Measurements from ENCODE around the gene OBSCN. TPM values are rescaled to one million over a fixed set of nuclear protein-coding genes. Genes with fewer than 3 reads are reported as not detected.

OBSCN gene
- total and polyA plus RNA-seq, 10 of the 15 experiments (the other 5 are each of a cell fraction or from before 2014, with no cell fraction given): 0.01 to 0.36 (median 0.08) TPM; not detected in 2

- Histone ChIP-seq H3K4me2 (ENCODE audit: control insufficient read depth, insufficient read depth) (no peak overlapping the region), H2AFZ (ENCODE audit: control insufficient read depth, low read depth, low read length) (no peak overlapping the region), H3K79me2 (ENCODE audit: control insufficient read depth, insufficient read depth, low read length) (no peaks in the 10 kb centered on the region), H3K9me3 (replicated peaks; ENCODE audit: control insufficient read depth, insufficient read depth, low read length) (no peaks in the 10 kb centered on the region), H4K20me1 (ENCODE audit: control insufficient read depth, insufficient read depth) (no peaks in the 10 kb centered on the region), H3K4me3 (no peak overlapping the region), H3K4me1 (ENCODE audit: control insufficient read depth, insufficient read depth, low read length) (no peaks in the 10 kb centered on the region), H3K36me3 (ENCODE audit: control insufficient read depth in 2 of 2, insufficient read depth in 2 of 2, low read length in 1 of 2) (no peaks in the 10 kb centered on the region), H3K27me3 (replicated peaks in 1 of 2; ENCODE audit: control insufficient read depth in 2 of 2, insufficient read depth in 2 of 2, low read length in 1 of 2) (no peaks in the 10 kb centered on the region), H3K27ac (ENCODE audit: control insufficient read depth, insufficient read depth) (no peak overlapping the region), H3K9ac (ENCODE audit: control insufficient read depth, insufficient read depth, low read length) (no peak overlapping the region)
- POLR2A ChIA-PET: no interaction called here
- SMC1A ChIA-PET (ENCODE audit: uncharacterized antibody, unreplicated experiment): no interaction called here
- RAD21 ChIA-PET (ENCODE audit: unreplicated experiment): no interaction called here
- 54% methylated on average over 21 of the region's 26 CpGs for WGBS (ENCODE audit: insufficient coverage, insufficient replicate concordance, low lambda C conversion rate, missing lambda C conversion rate)
- CTCF ChIA-PET: no interaction called here
- intact Hi-C loops (cut with micrococcal nuclease; ENCODE audit: unreplicated experiment): loop anchor here (10.0 kb wide), 1 partner anchor 71 kb away; no protein-coding TSS in a partner anchor
- in situ Hi-C loops (cut with MboI): no loop called here
- no peak for ATAC-seq
- FAIRE-seq: no peak
- BruUV-seq (replicated peaks): no TSS peak
- DNase-seq (ENCODE audit: low read depth, low spot score): no peak
- TF ChIP-seq KAT2A (conservative IDR thresholded peaks at IDR 0.05; ENCODE audit: control insufficient read depth, low read depth, low read length): no peak
- no peak for TF ChIP-seq RCOR1 (conservative IDR thresholded peaks at IDR 0.05; ENCODE audit: low read depth, low read length)
- no peak for TF ChIP-seq MEF2A (IDR thresholded peaks at IDR 0.05; ENCODE audit: insufficient read depth, low read depth, low read length)
- TF ChIP-seq RELA (IDR thresholded peaks at IDR 0.05; ENCODE audit: borderline replicate concordance, partially characterized antibody): no peak
- TF ChIP-seq PRDM15 (CRISPR knock-in tag; IDR thresholded peaks at IDR 0.05): no peak
- no peak for TF ChIP-seq SREBF2 (IDR thresholded peaks at IDR 0.05; ENCODE audit: low read length)
- TF ChIP-seq NR2C2 (IDR thresholded peaks at IDR 0.05; ENCODE audit: borderline replicate concordance, control insufficient read depth, insufficient read length, low read depth): no peak
- TF ChIP-seq CHD1 (IDR thresholded peaks at IDR 0.05; ENCODE audit: low read depth, low read length): no peak
- no peak for TF ChIP-seq RAD51 (IDR thresholded peaks at IDR 0.05)
- TF ChIP-seq TCF7 (IDR thresholded peaks at IDR 0.05; ENCODE audit: borderline replicate concordance): no peak
- TF ChIP-seq ZBTB40 (IDR thresholded peaks at IDR 0.05; ENCODE audit: borderline replicate concordance): no peak
- no peak for TF ChIP-seq SMAD1 (IDR thresholded peaks at IDR 0.05; ENCODE audit: low read depth, partially characterized antibody)
- TF ChIP-seq MEF2B (IDR thresholded peaks at IDR 0.05; ENCODE audit: partially characterized antibody, poor library complexity, severe bottlenecking): no peak
These were observed 78.0 kb downstream of the OBSCN start for GRCh38 chr1:228285661-228286504.
